SU-DHL-6 (cell line): ENCODE data around the gene TBC1D23.
"Not testable (repeated sequence)": the region's sequence is repeated elsewhere in the genome, so short reads cannot be mapped to it uniquely, and the experiment has no call there.

Source experiments
- CTCF ChIP-seq: fragments of 200-600 bp; sonication (generic); IDR thresholded peaks from one replicate; pipeline ENCODE4 v1.5.1; 2017; ENCODE audit warnings: antibody characterized with exemption, mild to moderate bottlenecking, low read length, moderate library complexity; ENCODE audit not compliant: insufficient read depth, poor library complexity, severe bottlenecking
- EZH2phosphoT487 ChIP-seq: fragments of 200-600 bp; sonication (generic), shearing (Covaris generic); conservative IDR thresholded peaks from 2 replicates; pipeline ENCODE4 v1.6.1; 2018; ENCODE audit warnings: mild to moderate bottlenecking, antibody characterized with exemption, low read length, moderate library complexity, mixed read lengths

GRCh38 chr3:100272797-100273611, 12.2 kb downstream of the TBC1D23 start:
- TF ChIP-seq EZH2phosphoT487, CTCF: not testable (repeated sequence)
